ENCODE measurements around the gene SYT7.
A peak's percentile ranks its signal among the peaks of the same experiment; 100 is the strongest.

Gene SYT7

GRCh38 chr11:61534933-61535839, 45.7 kb downstream of the SYT7 start:
- no peak for DNase-seq

- DNase-seq = no peak
These were observed 46.6 kb downstream of the SYT7 start for GRCh38 chr11:61534025-61534932.

GRCh38 chr11:61533401-61533800, 47.5 kb downstream of the SYT7 start:
- no peak for DNase-seq

- no peak for DNase-seq
These were observed 47.9 kb downstream of the SYT7 start for GRCh38 chr11:61533039-61533375.

- peak; percentile 22 for DNase-seq
These were observed 48.5 kb downstream of the SYT7 start for GRCh38 chr11:61532134-61533038.

- DNase-seq = no peak
These were observed 49.8 kb downstream of the SYT7 start for GRCh38 chr11:61531044-61531443.

- no peak for DNase-seq
These were observed 51.2 kb downstream of the SYT7 start for GRCh38 chr11:61529537-61530225.

- DNase-seq = no peak
These were observed 52.8 kb downstream of the SYT7 start for GRCh38 chr11:61528114-61528513.

GRCh38 chr11:61526956-61527731, 53.7 kb downstream of the SYT7 start:
- no peak for DNase-seq

- DNase-seq = no peak
These were observed 54.6 kb downstream of the SYT7 start for GRCh38 chr11:61526229-61526628.

GRCh38 chr11:61524963-61525587, 55.8 kb downstream of the SYT7 start:
- no peak for DNase-seq

- no peak for DNase-seq
These were observed 56.4 kb downstream of the SYT7 start for GRCh38 chr11:61524446-61524845.

GRCh38 chr11:61522881-61523280, 58.0 kb downstream of the SYT7 start:
- DNase-seq = no peak

GRCh38 chr11:61518032-61518795, 62.7 kb downstream of the SYT7 start:
- DNase-seq = no peak

GRCh38 chr11:61516675-61517572, 64.0 kb downstream of the SYT7 start:
- peak; percentile 26 for DNase-seq

- no peak for DNase-seq
These were observed 64.7 kb downstream of the SYT7 start for GRCh38 chr11:61516191-61516590.

- no peak for DNase-seq
These were observed 65.2 kb downstream of the SYT7 start for GRCh38 chr11:61515686-61516085.

GRCh38 chr11:61514050-61514917, 66.6 kb downstream of the SYT7 start:
- DNase-seq = no peak
